Activated effector memory CD4-positive, alpha-beta T cell treated with anti-CD3 and anti-CD28 coated beads, Interleukin-2, amount 50 U/mL, for 16 hours (primary cell): ENCODE data around the gene RNPEPL1.
A peak's percentile ranks its signal among the peaks of the same experiment; 100 is the strongest.

Experiments
- DNase-seq: peaks from one replicate; pipeline ENCODE4 v3.0.0-alpha.2; 2020

RNPEPL1 gene

GRCh38 chr2:240593026-240593702 lies 24.9 kb downstream of the RNPEPL1 start:
- peak; percentile 50 for DNase-seq

- peak; percentile 58 for DNase-seq
Measured at GRCh38 chr2:240593703-240594451, 25.6 kb downstream of the RNPEPL1 start.

GRCh38 chr2:240594511-240595380 lies 26.5 kb downstream of the RNPEPL1 start:
- DNase-seq, result peak; percentile 57

GRCh38 chr2:240595381-240596079 lies 27.2 kb downstream of the RNPEPL1 start:
- peak; percentile 64 for DNase-seq

- DNase-seq, result peak; percentile 59
Measured at GRCh38 chr2:240596080-240596460, 27.8 kb downstream of the RNPEPL1 start.

GRCh38 chr2:240596491-240596931 lies 28.2 kb downstream of the RNPEPL1 start:
- DNase-seq, result peak; percentile 61

GRCh38 chr2:240597054-240597418 lies 28.8 kb downstream of the RNPEPL1 start:
- DNase-seq, result peak; percentile 44

GRCh38 chr2:240597419-240598181 lies 29.3 kb downstream of the RNPEPL1 start:
- DNase-seq, result peak; percentile 46

- DNase-seq, result peak; percentile 60
Measured at GRCh38 chr2:240598311-240598911, 30.1 kb downstream of the RNPEPL1 start.

- no peak for DNase-seq
Measured at GRCh38 chr2:240599141-240599583, 30.9 kb downstream of the RNPEPL1 start.

GRCh38 chr2:240600451-240600961 lies 32.2 kb downstream of the RNPEPL1 start:
- peak; percentile 44 for DNase-seq

GRCh38 chr2:240601061-240601830 lies 33.0 kb downstream of the RNPEPL1 start:
- DNase-seq, result peak; percentile 48

- DNase-seq, result no peak
Measured at GRCh38 chr2:240601831-240602160, 33.5 kb downstream of the RNPEPL1 start.

- DNase-seq, result peak; percentile 53
Measured at GRCh38 chr2:240602266-240603050, 34.2 kb downstream of the RNPEPL1 start.

- peak; percentile 55 for DNase-seq
Measured at GRCh38 chr2:240603081-240603835, 35.0 kb downstream of the RNPEPL1 start.

GRCh38 chr2:240603846-240604245 lies 35.6 kb downstream of the RNPEPL1 start:
- peak; percentile 58 for DNase-seq

- peak; percentile 57 for DNase-seq
Measured at GRCh38 chr2:240604291-240604938, 36.1 kb downstream of the RNPEPL1 start.
